NCI-H187 treated with DMSO at 0.1 percent for 48 hours (cell line): ENCODE data around the gene OR51D1.

Experiments
- DNase-seq: peaks from one replicate; lab custom pipeline; 2025; lab: John Stamatoyannopoulos, UW

The OR51D1 gene

GRCh38 chr11:4644233-4644632, 7.0 kb downstream of the OR51D1 start:
- no peak for DNase-seq

- no peak for DNase-seq
These were observed 8.7 kb downstream of the OR51D1 start for GRCh38 chr11:4645974-4646373.

- DNase-seq: no peak
These were observed 10.5 kb downstream of the OR51D1 start for GRCh38 chr11:4647766-4648165.

- DNase-seq: no peak
These were observed 17.5 kb downstream of the OR51D1 start for GRCh38 chr11:4654635-4655369.

GRCh38 chr11:4658629-4659445, 21.6 kb downstream of the OR51D1 start:
- DNase-seq: no peak

GRCh38 chr11:4662876-4663275, 25.6 kb downstream of the OR51D1 start:
- DNase-seq: no peak

- no peak for DNase-seq
These were observed 26.9 kb downstream of the OR51D1 start for GRCh38 chr11:4664183-4664582.

GRCh38 chr11:4664786-4665185, 27.5 kb downstream of the OR51D1 start:
- no peak for DNase-seq

GRCh38 chr11:4665424-4665823, 28.1 kb downstream of the OR51D1 start:
- no peak for DNase-seq

- DNase-seq: no peak
These were observed 34.5 kb downstream of the OR51D1 start for GRCh38 chr11:4671741-4672140.

- no peak for DNase-seq
These were observed 35.2 kb downstream of the OR51D1 start for GRCh38 chr11:4672470-4672869.

- DNase-seq: no peak
These were observed 36.5 kb downstream of the OR51D1 start for GRCh38 chr11:4673781-4674180.

- no peak for DNase-seq
These were observed 40.7 kb downstream of the OR51D1 start for GRCh38 chr11:4677948-4678347.

- no peak for DNase-seq
These were observed 43.1 kb downstream of the OR51D1 start for GRCh38 chr11:4680341-4680740.

- no peak for DNase-seq
These were observed 45.5 kb downstream of the OR51D1 start for GRCh38 chr11:4682623-4683419.

GRCh38 chr11:4684631-4685285, 47.5 kb downstream of the OR51D1 start:
- DNase-seq: no peak
